Skeletal muscle tissue (tissue), 4 donors: Measurements from ENCODE around the gene GZMA. TPM values are rescaled to one million over a fixed set of nuclear protein-coding genes. Genes with fewer than 3 reads are reported as not detected.

Experiments used
- H3K27ac ChIP-seq: one replicate; pipeline ENCODE4 v1.7.0; 2013; ENCODE audit warnings: mild to moderate bottlenecking, low read depth, low read length, inconsistent platforms
- H3K27me3 ChIP-seq, 3 donors: one replicate each; pipeline ENCODE4 v1.7.0; 2013; ENCODE audit warnings: low read length in 3 of 3; ENCODE audit not compliant: control insufficient read depth in 3 of 3, insufficient read depth in 3 of 3
- H3K36me3 ChIP-seq, 3 donors: one replicate each; pipeline ENCODE4 v1.7.0; 2013; ENCODE audit warnings: low read length in 3 of 3; ENCODE audit not compliant: control insufficient read depth in 3 of 3, insufficient read depth in 3 of 3
- H3K4me1 ChIP-seq, 3 donors: one replicate each; pipeline ENCODE4 v1.7.0; 2013; ENCODE audit warnings: low read length in 3 of 3, mild to moderate bottlenecking in 3 of 3; ENCODE audit not compliant: control insufficient read depth in 3 of 3, insufficient read depth in 3 of 3
- H3K4me3 ChIP-seq, 3 donors: one replicate each; pipeline ENCODE4 v1.7.0; 2013; ENCODE audit warnings: low read length in 3 of 3
- H3K9ac ChIP-seq, 3 donors: one replicate each; pipeline ENCODE4 v1.7.0; 2013; ENCODE audit warnings: low read length in 3 of 3, mild to moderate bottlenecking in 3 of 3, moderate library complexity in 2 of 3, low read depth in 1 of 3
- H3K9me3 ChIP-seq, 3 donors: one replicate each; pipeline ENCODE4 v1.7.0; 2013; ENCODE audit warnings: low read length in 3 of 3; ENCODE audit not compliant: control insufficient read depth in 3 of 3
- total RNA-seq: library from RNA; depleted of rRNA; stranded (reverse); fragments of >200 nt; gene quantifications from one replicate; pipeline ENCODE4 v1.2.3, GENCODE V29; 2014
- donor health status: Osteomylitis.

Gene GZMA
- total RNA-seq: 0.52 TPM

GRCh38 chr5:55102348-55102747 is at the start of gene GZMA:
GZMA (plus strand) TSS chr5:55102646; CDS start chr5:55102683, 37 bp downstream.
- no peak within 1 kb of the TSS for H3K27ac ChIP-seq
- no peak within 1 kb of the TSS for H3K9ac ChIP-seq
- no peaks in the 10 kb centered on the region for H3K27me3 ChIP-seq

GRCh38 chr5:55055183-55055582 is 47.3 kb upstream of the GZMA start:
- H3K27me3 ChIP-seq: no peaks in the 10 kb centered on the region
- H3K4me3 ChIP-seq: no peak overlapping the region
- no peak overlapping the region for H3K27ac ChIP-seq
- H3K9me3 ChIP-seq: peaks cover 0 to 4% (median 2%) of the 10 kb centered on the region in 3 donors
- H3K9ac ChIP-seq: no peak overlapping the region
- no peaks in the 10 kb centered on the region for H3K36me3 ChIP-seq
- no peaks in the 10 kb centered on the region for H3K4me1 ChIP-seq

More at GRCh38 chr5:55102348-55102747, at the start of gene GZMA:
- Histone ChIP-seq H3K36me3 (no peaks in the 10 kb centered on the region), H3K9me3 (no peaks in the 10 kb centered on the region), H3K4me1 (no peaks in the 10 kb centered on the region), H3K4me3 (no peak within 1 kb of the TSS)

- no peaks in the 10 kb centered on the region for H3K9me3 ChIP-seq
- no peaks in the 10 kb centered on the region for H3K27me3 ChIP-seq
- no peaks in the 10 kb centered on the region for H3K36me3 ChIP-seq
- H3K4me3 ChIP-seq: no peak overlapping the region
- H3K4me1 ChIP-seq: no peaks in the 10 kb centered on the region
- no peak overlapping the region for H3K27ac ChIP-seq
- H3K9ac ChIP-seq: no peak overlapping the region
Measured at GRCh38 chr5:55062039-55062779, 40.2 kb upstream of the GZMA start.

GRCh38 chr5:55063220-55063863 is 39.1 kb upstream of the GZMA start:
- no peaks in the 10 kb centered on the region for H3K27me3 ChIP-seq
- no peaks in the 10 kb centered on the region for H3K9me3 ChIP-seq
- H3K4me1 ChIP-seq: no peaks in the 10 kb centered on the region
- no peaks in the 10 kb centered on the region for H3K36me3 ChIP-seq
- no peak overlapping the region for H3K4me3 ChIP-seq
- no peak overlapping the region for H3K27ac ChIP-seq
- H3K9ac ChIP-seq: no peak overlapping the region

- Histone ChIP-seq H3K9ac (no peak overlapping the region), H3K9me3 (no peaks in the 10 kb centered on the region), H3K27ac (no peak overlapping the region), H3K4me1 (no peaks in the 10 kb centered on the region), H3K4me3 (no peak overlapping the region), H3K27me3 (no peaks in the 10 kb centered on the region), H3K36me3 (no peaks in the 10 kb centered on the region)
Measured at GRCh38 chr5:55063899-55064298, 38.5 kb upstream of the GZMA start.

GRCh38 chr5:55064523-55064922 is 37.9 kb upstream of the GZMA start:
- Histone ChIP-seq H3K4me1 (no peaks in the 10 kb centered on the region), H3K36me3 (no peaks in the 10 kb centered on the region), H3K9me3 (no peaks in the 10 kb centered on the region), H3K27me3 (no peaks in the 10 kb centered on the region), H3K27ac (no peak overlapping the region), H3K9ac (no peak overlapping the region), H3K4me3 (no peak overlapping the region)

- no peaks in the 10 kb centered on the region for H3K27me3 ChIP-seq
- no peak overlapping the region for H3K9ac ChIP-seq
- no peak overlapping the region for H3K27ac ChIP-seq
- no peaks in the 10 kb centered on the region for H3K36me3 ChIP-seq
- H3K4me3 ChIP-seq: no peak overlapping the region
- no peaks in the 10 kb centered on the region for H3K4me1 ChIP-seq
- no peaks in the 10 kb centered on the region for H3K9me3 ChIP-seq
Measured at GRCh38 chr5:55066277-55066676, 36.2 kb upstream of the GZMA start.

GRCh38 chr5:55070968-55071367 is 31.5 kb upstream of the GZMA start:
- H3K9ac ChIP-seq: no peak overlapping the region
- H3K4me3 ChIP-seq: no peak overlapping the region
- no peaks in the 10 kb centered on the region for H3K27me3 ChIP-seq
- H3K27ac ChIP-seq: no peak overlapping the region
- no peaks in the 10 kb centered on the region for H3K4me1 ChIP-seq
- no peaks in the 10 kb centered on the region for H3K36me3 ChIP-seq
- no peaks in the 10 kb centered on the region for H3K9me3 ChIP-seq

GRCh38 chr5:55071413-55071812 is 31.0 kb upstream of the GZMA start:
- Histone ChIP-seq H3K27me3 (no peaks in the 10 kb centered on the region), H3K4me1 (no peaks in the 10 kb centered on the region), H3K36me3 (no peaks in the 10 kb centered on the region), H3K4me3 (no peak overlapping the region), H3K9ac (no peak overlapping the region), H3K9me3 (no peaks in the 10 kb centered on the region), H3K27ac (no peak overlapping the region)

- Histone ChIP-seq H3K9me3 (no peaks in the 10 kb centered on the region), H3K27ac (no peak overlapping the region)
Measured at GRCh38 chr5:55072666-55073065, 29.8 kb upstream of the GZMA start.

More at GRCh38 chr5:55072666-55073065, 29.8 kb upstream of the GZMA start:
- Histone ChIP-seq H3K4me3 (no peak overlapping the region), H3K27me3 (no peaks in the 10 kb centered on the region), H3K36me3 (no peaks in the 10 kb centered on the region), H3K9ac (no peak overlapping the region), H3K4me1 (no peaks in the 10 kb centered on the region)
